HepG2 (cell line): ENCODE data around the gene HCFC2. TPM values are rescaled to one million over a fixed set of nuclear protein-coding genes. Genes with fewer than 3 reads are reported as not detected.

Experiments
- RERE ChIP-seq: IDR thresholded peaks from 2 replicates; pipeline ENCODE4 v1.6.1; 2016; ENCODE audit warnings: low read depth, missing genetic modification reagents, missing compliant biosample characterization
- USF2 ChIP-seq, 2 experiments: sonication (generic) in 1 of 2; formaldehyde crosslinking in 1 of 2; IDR thresholded peaks; 2 replicates each; pipeline versions ENCODE4 v1.5.1 to v1.6.1; 2011 to 2020; ENCODE audit warnings: borderline replicate concordance in 1 of 2, low read depth in 1 of 2, low read length in 1 of 2, mild to moderate bottlenecking in 1 of 2, missing genetic modification reagents in 1 of 2, moderate library complexity in 1 of 2
- ZNF691 ChIP-seq: sonication (generic); formaldehyde crosslinking; IDR thresholded peaks from 2 replicates; pipeline ENCODE4 v1.4.0; 2020; ENCODE audit warnings: missing genetic modification reagents, low read depth, mild to moderate bottlenecking, borderline replicate concordance
- ZNF710 ChIP-seq: sonication (generic); formaldehyde crosslinking; IDR thresholded peaks from 2 replicates; pipeline ENCODE4 v1.5.0; 2020; ENCODE audit warnings: mild to moderate bottlenecking, missing genetic modification reagents, borderline replicate concordance
- ZNF713 ChIP-seq: sonication (generic); formaldehyde crosslinking; IDR thresholded peaks from 2 replicates; pipeline ENCODE4 v1.4.0; 2020; ENCODE audit warnings: mild to moderate bottlenecking, missing genetic modification reagents
- ZNF800 ChIP-seq: sonication (generic); formaldehyde crosslinking; IDR thresholded peaks from 2 replicates; pipeline ENCODE4 v1.4.0; 2020; ENCODE audit warnings: missing genetic modification reagents
- polyA plus RNA-seq, 8 experiments: library from polyadenylated mRNA; depleted of rRNA in 3 of 8; stranded (reverse) in 7 of 8; unstranded in 1 of 8; fragments of >200 nt; fragmentation: Illumina TruSeq in 4 of 8; extraction: Trizol in 4 of 8; gene quantifications; 2 replicates each; pipeline versions ENCODE4 v1.2.1 to v1.2.3, GENCODE V29; 2011 to 2016; ENCODE audit warnings: low read depth in 4 of 8, missing spikeins in 1 of 8, mixed read lengths in 1 of 8; ENCODE audit not compliant: insufficient read depth in 1 of 8
- total RNA-seq, 5 experiments: library from RNA; depleted of rRNA; stranded (reverse); fragments of >200 nt; fragmentation: Illumina TruSeq; extraction: Trizol; gene quantifications; 2 replicates each; pipeline ENCODE4 v1.2.3, GENCODE V29; 2016; ENCODE audit warnings: low read depth in 1 of 5

HCFC2 gene
- total and polyA plus RNA-seq, 2 of the 13 experiments (the other 11 are each of a cell fraction or from before 2014, with no cell fraction given): 3.7 to 4.9 TPM

GRCh38 chr12:104122298-104122697 lies 58.0 kb downstream of the HCFC2 start (continued):
- TF ChIP-seq RERE (no peak), ZNF800 (no peak), USF2 (IDR thresholded peaks at IDR 0.05; ENCODE audit: low read depth, low read length) (no peak), USF2 (CRISPR knock-in tag; IDR thresholded peaks at IDR 0.05; ENCODE audit: borderline replicate concordance) (no peak), ZNF691 (CRISPR knock-in tag) (no peak), ZNF713 (no peak), ZNF710 (CRISPR knock-in tag) (no peak)
- TF ChIP-seq, all 625 proteins: peak for 0
